Keratinocyte (primary cell): ENCODE measurements around the gene CSMD2. TPM values are rescaled to one million over a fixed set of nuclear protein-coding genes. Genes with fewer than 3 reads are reported as not detected.

ENCODE experiments used
- DNase-seq: peaks from one replicate; pipeline ENCODE4 v3.0.0-alpha.2; 2011; ENCODE audit warnings: low read depth, missing footprints, low spot score
- FAIRE-seq: peaks from 2 replicates; lab custom pipeline; 2011; peaks lifted over from hg19 to GRCh38; lab: Jason Lieb, UNC
- H2AFZ ChIP-seq: 2 replicates; pipeline ENCODE4 v1.6.0; 2012; ENCODE audit warnings: low read length, control low read depth, inconsistent platforms; ENCODE audit not compliant: control insufficient read depth
- H3K27ac ChIP-seq: 2 replicates; pipeline ENCODE4 v1.5.1; 2011; ENCODE audit warnings: low read length; ENCODE audit not compliant: control insufficient read depth, insufficient read depth
- H3K27me3 ChIP-seq: 3 replicates; pipeline ENCODE4 v1.6.0; 2011; ENCODE audit warnings: low read length; ENCODE audit not compliant: control insufficient read depth, insufficient read depth; ENCODE audit errors: extremely low read depth
- H3K36me3 ChIP-seq, 2 experiments: 2 replicates in 1 of 2; 3 replicates in 1 of 2; pipeline ENCODE4 v1.5.1; 2011; ENCODE audit warnings: low read length in 2 of 2, mild to moderate bottlenecking in 1 of 2; ENCODE audit not compliant: control insufficient read depth in 2 of 2, insufficient read depth in 2 of 2; ENCODE audit errors: extremely low read depth in 1 of 2
- H3K4me1 ChIP-seq: 3 replicates; pipeline ENCODE4 v1.5.1; 2011; ENCODE audit warnings: low read length; ENCODE audit not compliant: control insufficient read depth, insufficient read depth; ENCODE audit errors: extremely low read depth
- H3K4me2 ChIP-seq: 3 replicates; pipeline ENCODE4 v1.6.0; 2011; ENCODE audit warnings: low read depth, low read length; ENCODE audit not compliant: control insufficient read depth, insufficient read depth; ENCODE audit errors: extremely low read depth
- H3K4me3 ChIP-seq, 3 experiments: fragments of 200-600 bp in 1 of 3; sonication (generic) in 1 of 3; 2 replicates in 2 of 3; 3 replicates in 1 of 3; pipeline ENCODE4 v1.5.1; 2011 to 2016; ENCODE audit warnings: low read length in 3 of 3, mild to moderate bottlenecking in 3 of 3, control low read depth in 2 of 3, inconsistent platforms in 1 of 3, low read depth in 1 of 3, mixed read lengths in 1 of 3, mixed run types in 1 of 3, moderate library complexity in 1 of 3; ENCODE audit not compliant: control insufficient read depth in 2 of 3, insufficient read depth in 2 of 3; ENCODE audit errors: extremely low read depth in 1 of 3
- H3K79me2 ChIP-seq: 2 replicates; pipeline ENCODE4 v1.6.0; 2012; ENCODE audit warnings: low read length; ENCODE audit not compliant: control insufficient read depth, insufficient read depth
- H3K9ac ChIP-seq: 3 replicates; pipeline ENCODE4 v1.6.0; 2011; ENCODE audit warnings: low read length; ENCODE audit not compliant: control insufficient read depth, insufficient read depth; ENCODE audit errors: extremely low read depth
- H3K9me1 ChIP-seq: 3 replicates; pipeline ENCODE4 v1.6.0; 2011; ENCODE audit warnings: low read length; ENCODE audit not compliant: control insufficient read depth, insufficient read depth; ENCODE audit errors: extremely low read depth
- H3K9me3 ChIP-seq: 2 replicates; pipeline ENCODE4 v1.5.1; 2012; ENCODE audit warnings: low read depth, low read length; ENCODE audit not compliant: control insufficient read depth
- H4K20me1 ChIP-seq: 3 replicates; pipeline ENCODE4 v1.6.0; 2011; ENCODE audit warnings: low read length; ENCODE audit not compliant: control insufficient read depth, insufficient read depth; ENCODE audit errors: extremely low read depth
- CTCF ChIP-seq, 3 experiments: IDR thresholded peaks in 1 of 3; conservative IDR thresholded peaks in 1 of 3; optimal IDR thresholded peaks in 1 of 3; 2 replicates in 2 of 3; 3 replicates in 1 of 3; pipeline versions ENCODE3 to v1.5.1; 2011; ENCODE audit warnings: low read length in 3 of 3, mild to moderate bottlenecking in 3 of 3, moderate library complexity in 2 of 3, control low read depth in 1 of 3, inconsistent platforms in 1 of 3; ENCODE audit not compliant: insufficient read depth in 2 of 3; ENCODE audit errors: extremely low read depth in 1 of 3
- EZH2 ChIP-seq: IDR thresholded peaks from one replicate; pipeline ENCODE4 v1.6.1; 2012; ENCODE audit warnings: inconsistent platforms, mild to moderate bottlenecking, low read length, moderate library complexity
- dilution Hi-C: fragments of 300-500 bp; cut with MboI; formaldehyde crosslinking; loops from one replicate; pipeline ENCODE4 v1.7.0; 2020; ENCODE audit warnings: low sequenced_read_pairs; ENCODE audit not compliant: extremely low pct_ligation_motif_present
- polyA plus RNA-seq, 5 experiments: library from polyadenylated mRNA; depleted of rRNA in 3 of 5; stranded (reverse) in 3 of 5; stranded (forward) in 1 of 5; unstranded in 1 of 5; fragments of >200 nt; gene quantifications; 1 replicate in 1 of 5; 2 replicates in 3 of 5; 3 replicates in 1 of 5; pipeline versions ENCODE4 v1.2.1 to v1.2.3, GENCODE V29; 2011 to 2012; ENCODE audit warnings: missing spikeins in 2 of 5, low read depth in 1 of 5, low replicate concordance in 1 of 5

CSMD2 gene
- polyA plus RNA-seq, 1 donor (not counting 4 experiments of a cell fraction or from before 2014, with no cell fraction given): 2.0 TPM

- no peak overlapping the region for H3K9ac ChIP-seq
- no peaks in the 10 kb centered on the region for H3K27me3 ChIP-seq
- H3K4me3 ChIP-seq: no peak overlapping the region
- H3K9me3 ChIP-seq: no peaks in the 10 kb centered on the region
- no peaks in the 10 kb centered on the region for H3K36me3 ChIP-seq
- FAIRE-seq (no peak), DNase-seq (no peak)
- H3K4me1 ChIP-seq: peaks cover 4% of the 10 kb centered on the region
- dilution Hi-C loops: no loop called here
- no peak for TF ChIP-seq CTCF (optimal IDR thresholded peaks at IDR 0.05 in 1 of 3, IDR thresholded peaks at IDR 0.05 in 1 of 3, conservative IDR thresholded peaks at IDR 0.05 in 1 of 3; ENCODE audit: extremely low read depth in 1 of 3, insufficient read depth in 2 of 3, low read length in 3 of 3)
- no peak for TF ChIP-seq EZH2
- no peaks in the 10 kb centered on the region for H3K79me2 ChIP-seq
- no peaks in the 10 kb centered on the region for H3K9me1 ChIP-seq
- no peak overlapping the region for H3K27ac ChIP-seq
- no peak overlapping the region for H2AFZ ChIP-seq
- H3K4me2 ChIP-seq: no peak overlapping the region
- H4K20me1 ChIP-seq: no peaks in the 10 kb centered on the region
Observed at GRCh38 chr1:34125721-34126380, 39.2 kb downstream of the CSMD2 start.

- no peaks in the 10 kb centered on the region for H3K79me2 ChIP-seq
- dilution Hi-C loops: no loop called here
- H2AFZ ChIP-seq: no peak overlapping the region
- no peaks in the 10 kb centered on the region for H3K27me3 ChIP-seq
- no peaks in the 10 kb centered on the region for H4K20me1 ChIP-seq
- no peaks in the 10 kb centered on the region for H3K9me1 ChIP-seq
- DNase-seq (no peak), FAIRE-seq (no peak)
- no peak overlapping the region for H3K9ac ChIP-seq
- H3K27ac ChIP-seq: no peak overlapping the region
- H3K4me2 ChIP-seq: no peak overlapping the region
- no peaks in the 10 kb centered on the region for H3K9me3 ChIP-seq
- no peaks in the 10 kb centered on the region for H3K36me3 ChIP-seq
- no peaks in the 10 kb centered on the region for H3K4me1 ChIP-seq
- TF ChIP-seq EZH2 (no peak), CTCF (optimal IDR thresholded peaks at IDR 0.05 in 1 of 3, IDR thresholded peaks at IDR 0.05 in 1 of 3, conservative IDR thresholded peaks at IDR 0.05 in 1 of 3; ENCODE audit: extremely low read depth in 1 of 3, insufficient read depth in 2 of 3, low read length in 3 of 3) (no peak)
- H3K4me3 ChIP-seq: no peak overlapping the region
Observed at GRCh38 chr1:34122080-34122932, 42.7 kb downstream of the CSMD2 start.
